DOHH2 (cell line): Measurements from ENCODE around the gene HIVEP3.

ENCODE experiments used
- CTCF ChIP-seq: fragments of 200-600 bp; sonication (generic); IDR thresholded peaks from one replicate; pipeline ENCODE4 v1.5.1; 2014; ENCODE audit warnings: antibody characterized with exemption, mild to moderate bottlenecking, low read depth, low read length; ENCODE audit not compliant: poor library complexity, severe bottlenecking
- EZH2phosphoT487 ChIP-seq: fragments of 200-600 bp; sonication (generic); IDR thresholded peaks from 2 replicates; pipeline ENCODE4 v1.6.1; 2017; ENCODE audit warnings: borderline replicate concordance, mild to moderate bottlenecking, antibody characterized with exemption, low read length, moderate library complexity, mixed read lengths

DNA sequence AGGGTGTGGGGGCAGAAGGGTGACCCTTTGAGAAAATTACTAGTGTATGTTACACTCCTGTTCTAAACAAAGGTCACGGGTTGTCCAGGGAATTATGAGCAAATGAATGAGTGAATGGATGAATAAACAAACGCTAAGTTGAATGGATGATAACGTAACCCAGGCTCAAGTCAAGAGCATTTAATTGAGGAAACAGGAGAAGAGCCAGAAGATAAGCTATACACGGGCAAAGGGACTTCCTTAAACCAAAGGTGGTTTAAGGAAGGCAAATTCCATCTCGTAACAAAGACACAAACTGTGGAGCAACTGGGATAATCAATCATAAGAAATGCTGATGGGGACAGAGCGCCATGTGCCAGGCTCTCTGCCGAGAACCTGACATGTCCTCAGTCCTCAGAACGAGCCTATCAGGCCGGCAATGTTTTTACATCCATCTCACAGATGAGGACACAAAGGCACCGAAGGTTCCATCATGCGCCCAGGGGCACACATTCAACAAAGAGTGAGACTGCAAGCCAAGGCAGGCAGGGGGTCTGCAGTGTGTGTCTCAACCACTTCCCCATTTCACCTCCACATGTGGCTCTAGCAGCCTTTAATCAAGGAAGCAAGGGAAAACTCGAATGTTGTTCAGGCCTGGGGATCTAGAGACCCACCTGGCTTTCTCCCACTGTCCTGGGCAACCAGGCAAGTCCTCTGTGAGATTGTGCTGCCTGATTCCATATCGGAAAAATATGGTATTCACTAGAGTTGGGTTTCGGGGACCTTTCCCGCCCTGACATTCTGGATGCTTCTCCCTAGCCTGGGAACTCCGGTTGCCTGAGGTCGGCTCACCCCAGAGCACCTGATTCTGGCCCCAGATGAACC is 307.4 kb downstream of the HIVEP3 start:
- TF ChIP-seq CTCF (no peak), EZH2phosphoT487 (no peak)
